HepG2 (cell line): ENCODE measurements around the gene BRMS1. TPM values are rescaled to one million over a fixed set of nuclear protein-coding genes. Genes with fewer than 3 reads are reported as not detected.
A peak's percentile ranks its signal among the peaks of the same experiment; 100 is the strongest.

Experiments used
- CBX2 ChIP-seq, 2 experiments: fragments of 200-600 bp in 1 of 2; sonication (generic); formaldehyde crosslinking in 1 of 2; IDR thresholded peaks; 2 replicates each; pipeline versions ENCODE4 v1.7.0 to v1.8.1; 2018 to 2022; ENCODE audit warnings: low read depth in 2 of 2, low read length in 1 of 2, mild to moderate bottlenecking in 1 of 2, missing genetic modification reagents in 1 of 2
- ELF3 ChIP-seq: IDR thresholded peaks from 2 replicates; pipeline ENCODE4 v1.6.1; 2016; ENCODE audit warnings: missing genetic modification reagents, missing compliant biosample characterization
- HES4 ChIP-seq: sonication (generic); formaldehyde crosslinking; IDR thresholded peaks from 2 replicates; pipeline ENCODE4 v1.9.0; 2021; ENCODE audit warnings: mild to moderate bottlenecking, missing genetic modification reagents, borderline replicate concordance
- HNRNPLL ChIP-seq: fragments of 200-400 bp; formaldehyde crosslinking; IDR thresholded peaks from 2 replicates; pipeline ENCODE4 v1.6.1; 2017; ENCODE audit warnings: mild to moderate bottlenecking, low read depth, low read length; ENCODE audit not compliant: poor library complexity, severe bottlenecking
- HOXA3 ChIP-seq: sonication (generic); formaldehyde crosslinking; IDR thresholded peaks from 2 replicates; pipeline ENCODE4 v1.5.0; 2020; ENCODE audit warnings: missing genetic modification reagents
- IRF2 ChIP-seq: IDR thresholded peaks from 2 replicates; pipeline ENCODE4 v1.6.1; 2018; ENCODE audit warnings: missing genetic modification reagents, missing compliant biosample characterization
- JUNB ChIP-seq: sonication (generic); formaldehyde crosslinking; IDR thresholded peaks from 2 replicates; pipeline ENCODE4 v1.8.0; 2022; ENCODE audit warnings: missing genetic modification reagents, mild to moderate bottlenecking, borderline replicate concordance
- KLF13 ChIP-seq: sonication (generic); formaldehyde crosslinking; IDR thresholded peaks from 2 replicates; pipeline ENCODE4 v1.4.0; 2020; ENCODE audit warnings: mild to moderate bottlenecking, missing genetic modification reagents
- MIER2 ChIP-seq: IDR thresholded peaks from 2 replicates; pipeline ENCODE4 v1.6.1; 2016; ENCODE audit warnings: missing biosample characterization, missing genetic modification reagents
- NCOR1 ChIP-seq: fragments of 200-600 bp; sonication (generic); IDR thresholded peaks from 2 replicates; pipeline ENCODE4 v1.7.0; 2017; ENCODE audit warnings: antibody characterized with exemption, low read length, borderline replicate concordance
- REL ChIP-seq: sonication (generic); formaldehyde crosslinking; conservative IDR thresholded peaks from 2 replicates; pipeline ENCODE4 v1.8.0; 2022; ENCODE audit warnings: mild to moderate bottlenecking, missing genetic modification reagents, moderate library complexity
- RELA ChIP-seq: sonication (generic); formaldehyde crosslinking; IDR thresholded peaks from 2 replicates; pipeline ENCODE4 v1.4.0; 2020; ENCODE audit warnings: missing genetic modification reagents
- TCF12 ChIP-seq, 2 experiments: fragments of 450-650 bp in 1 of 2; sonication (generic) in 1 of 2; formaldehyde crosslinking in 1 of 2; IDR thresholded peaks; 2 replicates each; pipeline versions ENCODE4 v1.6.1 to v1.8.0; 2017 to 2022; ENCODE audit warnings: antibody characterized with exemption in 1 of 2, mild to moderate bottlenecking in 1 of 2, missing genetic modification reagents in 1 of 2, moderate library complexity in 1 of 2
- ZC3H4 ChIP-seq: sonication (generic); formaldehyde crosslinking; IDR thresholded peaks from 2 replicates; pipeline ENCODE4 v1.4.0; 2020; ENCODE audit warnings: missing genetic modification reagents, borderline replicate concordance
- ZNF10 ChIP-seq: sonication (generic); formaldehyde crosslinking; IDR thresholded peaks from 2 replicates; pipeline ENCODE4 v1.4.0; 2020; ENCODE audit warnings: mild to moderate bottlenecking, low read depth, missing genetic modification reagents, borderline replicate concordance
- ZNF224 ChIP-seq: sonication (generic); formaldehyde crosslinking; IDR thresholded peaks from 2 replicates; pipeline ENCODE4 v1.5.0; 2020; ENCODE audit warnings: mild to moderate bottlenecking, missing genetic modification reagents
- ZNF251 ChIP-seq: sonication (generic); formaldehyde crosslinking; IDR thresholded peaks from 2 replicates; pipeline ENCODE4 v1.9.0; 2021; ENCODE audit warnings: mild to moderate bottlenecking, missing genetic modification reagents
- ZNF256 ChIP-seq: sonication (generic); formaldehyde crosslinking; conservative IDR thresholded peaks from 2 replicates; pipeline ENCODE4 v1.4.0; 2020; ENCODE audit warnings: missing genetic modification reagents
- ZNF382 ChIP-seq: sonication (generic); formaldehyde crosslinking; IDR thresholded peaks from 2 replicates; pipeline ENCODE4 v1.5.0; 2020; ENCODE audit warnings: missing genetic modification reagents, mild to moderate bottlenecking, borderline replicate concordance
- ZNF383 ChIP-seq: sonication (generic); formaldehyde crosslinking; IDR thresholded peaks from 2 replicates; pipeline ENCODE4 v1.4.0; 2020; ENCODE audit warnings: missing genetic modification reagents, mild to moderate bottlenecking, borderline replicate concordance
- ZNF713 ChIP-seq: sonication (generic); formaldehyde crosslinking; IDR thresholded peaks from 2 replicates; pipeline ENCODE4 v1.4.0; 2020; ENCODE audit warnings: mild to moderate bottlenecking, missing genetic modification reagents
- ZNF775 ChIP-seq: sonication (generic); formaldehyde crosslinking; IDR thresholded peaks from 2 replicates; pipeline ENCODE4 v1.4.0; 2020; ENCODE audit warnings: missing genetic modification reagents, mild to moderate bottlenecking, moderate library complexity, borderline replicate concordance
- ZNF782 ChIP-seq: sonication (generic); formaldehyde crosslinking; IDR thresholded peaks from 2 replicates; pipeline ENCODE4 v1.4.0; 2020; ENCODE audit warnings: missing genetic modification reagents, mild to moderate bottlenecking, borderline replicate concordance
- ZNF883 ChIP-seq: sonication (generic); formaldehyde crosslinking; IDR thresholded peaks from 2 replicates; pipeline ENCODE4 v1.5.1; 2020; ENCODE audit warnings: mild to moderate bottlenecking, missing genetic modification reagents; ENCODE audit errors: not compliant biosample characterization
- polyA plus RNA-seq, 8 experiments: library from polyadenylated mRNA; depleted of rRNA in 3 of 8; stranded (reverse) in 7 of 8; unstranded in 1 of 8; fragments of >200 nt; fragmentation: Illumina TruSeq in 4 of 8; extraction: Trizol in 4 of 8; gene quantifications; 2 replicates each; pipeline versions ENCODE4 v1.2.1 to v1.2.3, GENCODE V29; 2011 to 2016; ENCODE audit warnings: low read depth in 4 of 8, missing spikeins in 1 of 8, mixed read lengths in 1 of 8; ENCODE audit not compliant: insufficient read depth in 1 of 8
- total RNA-seq, 5 experiments: library from RNA; depleted of rRNA; stranded (reverse); fragments of >200 nt; fragmentation: Illumina TruSeq; extraction: Trizol; gene quantifications; 2 replicates each; pipeline ENCODE4 v1.2.3, GENCODE V29; 2016; ENCODE audit warnings: low read depth in 1 of 5
- TF ChIP-seq, protein P1 (sequence below): sonication (generic); formaldehyde crosslinking; IDR thresholded peaks from 2 replicates; pipeline ENCODE4 v1.5.0; 2020; ENCODE audit warnings: missing genetic modification reagents
- TF ChIP-seq, protein P2 (sequence below): sonication (generic); formaldehyde crosslinking; conservative IDR thresholded peaks from 2 replicates; pipeline ENCODE4 v1.4.0; 2020; ENCODE audit warnings: mild to moderate bottlenecking, missing genetic modification reagents, moderate library complexity

BRMS1 gene
- total and polyA plus RNA-seq, 2 of the 13 experiments (the other 11 are each of a cell fraction or from before 2014, with no cell fraction given) = 15.8 to 55.7 TPM

DNA sequence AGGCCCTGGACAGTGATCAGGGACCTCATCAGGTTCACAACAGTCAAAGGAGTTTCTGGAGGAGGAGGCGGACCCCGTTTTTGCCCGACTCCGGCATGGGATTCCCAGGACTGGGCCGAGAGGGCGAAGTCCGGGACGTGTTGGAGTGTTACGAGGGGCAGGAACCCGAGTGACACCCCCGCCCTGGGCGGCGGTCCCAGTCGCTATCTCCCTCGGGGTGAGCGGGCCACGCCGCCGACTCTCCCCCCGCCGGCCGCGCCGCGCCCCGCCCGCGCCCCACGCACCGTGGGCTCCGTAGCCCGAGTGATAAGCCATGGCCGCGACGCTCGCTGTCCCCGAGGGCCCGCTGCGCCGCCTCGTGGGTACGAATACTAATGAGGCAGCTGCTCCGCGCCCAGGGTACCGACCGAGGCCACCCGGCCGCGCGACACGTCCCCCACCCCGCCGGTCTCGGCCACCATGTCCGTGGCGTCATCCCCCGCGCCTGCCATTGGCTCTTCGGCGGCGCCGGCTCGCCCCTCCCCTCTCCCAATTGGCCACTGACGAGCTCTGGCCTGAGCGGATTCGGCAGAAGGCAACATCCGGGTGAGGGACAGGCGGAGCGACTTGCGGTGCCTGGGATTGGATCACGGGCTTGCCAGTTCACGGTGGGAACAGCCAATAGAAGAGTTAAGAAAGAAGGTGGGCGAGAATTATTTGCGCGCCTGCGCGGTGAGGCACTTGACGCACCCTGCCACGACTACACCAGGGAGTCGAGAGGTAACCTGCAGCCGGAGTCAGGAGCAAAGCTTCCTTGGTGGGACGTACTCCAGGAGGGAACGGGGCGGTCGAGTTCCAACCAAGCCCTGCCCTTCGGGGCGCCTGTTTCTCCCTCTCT, 56.0 kb downstream of the BRMS1 start, which contains the start of gene YIF1A (continued):
- TF ChIP-seq RELA (CRISPR knock-in tag) (no peak), JUNB (no peak), IRF2 (CRISPR knock-in tag) (no peak; the same call in 1 of the 2 replicates), ELF3 (CRISPR knock-in tag) (peak; percentile 37; the same call in 1 of the 2 replicates), CBX2 (IDR thresholded peaks at IDR 0.05; ENCODE audit: low read depth, low read length) (no peak), CBX2 (CRISPR knock-in tag; IDR thresholded peaks at IDR 0.05; ENCODE audit: low read depth) (no peak; the same call in 1 of the 2 replicates), ZNF10 (CRISPR knock-in tag) (no peak), ZNF713 (CRISPR knock-in tag) (no peak), ZNF382 (no peak), ZNF383 (no peak), TCF12 (IDR thresholded peaks at IDR 0.05) (no peak), TCF12 (CRISPR knock-in tag; IDR thresholded peaks at IDR 0.05) (no peak), ZNF256 (0 out of 2 replicates have a peak, but pooled peaks have one; percentile 12), HOXA3 (CRISPR knock-in tag) (peak; percentile 93), REL (CRISPR knock-in tag) (no peak; the same call in 1 of the 2 replicates), KLF13 (no peak), ZNF883 (no peak), ZNF251 (no peak), MIER2 (no peak), NCOR1 (no peak), HNRNPLL (peak; percentile 26), ZNF782 (CRISPR knock-in tag) (no peak), ZC3H4 (CRISPR knock-in tag) (no peak), ZNF775 (no peak), HES4 (CRISPR knock-in tag) (no peak; the same call in 1 of the 2 replicates), ZNF224 (CRISPR knock-in tag) (no peak)
- TF ChIP-seq, protein P1, sequence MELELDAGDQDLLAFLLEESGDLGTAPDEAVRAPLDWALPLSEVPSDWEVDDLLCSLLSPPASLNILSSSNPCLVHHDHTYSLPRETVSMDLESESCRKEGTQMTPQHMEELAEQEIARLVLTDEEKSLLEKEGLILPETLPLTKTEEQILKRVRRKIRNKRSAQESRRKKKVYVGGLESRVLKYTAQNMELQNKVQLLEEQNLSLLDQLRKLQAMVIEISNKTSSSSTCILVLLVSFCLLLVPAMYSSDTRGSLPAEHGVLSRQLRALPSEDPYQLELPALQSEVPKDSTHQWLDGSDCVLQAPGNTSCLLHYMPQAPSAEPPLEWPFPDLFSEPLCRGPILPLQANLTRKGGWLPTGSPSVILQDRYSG (CRISPR knock-in tag) = no peak
- TF ChIP-seq, protein P2, sequence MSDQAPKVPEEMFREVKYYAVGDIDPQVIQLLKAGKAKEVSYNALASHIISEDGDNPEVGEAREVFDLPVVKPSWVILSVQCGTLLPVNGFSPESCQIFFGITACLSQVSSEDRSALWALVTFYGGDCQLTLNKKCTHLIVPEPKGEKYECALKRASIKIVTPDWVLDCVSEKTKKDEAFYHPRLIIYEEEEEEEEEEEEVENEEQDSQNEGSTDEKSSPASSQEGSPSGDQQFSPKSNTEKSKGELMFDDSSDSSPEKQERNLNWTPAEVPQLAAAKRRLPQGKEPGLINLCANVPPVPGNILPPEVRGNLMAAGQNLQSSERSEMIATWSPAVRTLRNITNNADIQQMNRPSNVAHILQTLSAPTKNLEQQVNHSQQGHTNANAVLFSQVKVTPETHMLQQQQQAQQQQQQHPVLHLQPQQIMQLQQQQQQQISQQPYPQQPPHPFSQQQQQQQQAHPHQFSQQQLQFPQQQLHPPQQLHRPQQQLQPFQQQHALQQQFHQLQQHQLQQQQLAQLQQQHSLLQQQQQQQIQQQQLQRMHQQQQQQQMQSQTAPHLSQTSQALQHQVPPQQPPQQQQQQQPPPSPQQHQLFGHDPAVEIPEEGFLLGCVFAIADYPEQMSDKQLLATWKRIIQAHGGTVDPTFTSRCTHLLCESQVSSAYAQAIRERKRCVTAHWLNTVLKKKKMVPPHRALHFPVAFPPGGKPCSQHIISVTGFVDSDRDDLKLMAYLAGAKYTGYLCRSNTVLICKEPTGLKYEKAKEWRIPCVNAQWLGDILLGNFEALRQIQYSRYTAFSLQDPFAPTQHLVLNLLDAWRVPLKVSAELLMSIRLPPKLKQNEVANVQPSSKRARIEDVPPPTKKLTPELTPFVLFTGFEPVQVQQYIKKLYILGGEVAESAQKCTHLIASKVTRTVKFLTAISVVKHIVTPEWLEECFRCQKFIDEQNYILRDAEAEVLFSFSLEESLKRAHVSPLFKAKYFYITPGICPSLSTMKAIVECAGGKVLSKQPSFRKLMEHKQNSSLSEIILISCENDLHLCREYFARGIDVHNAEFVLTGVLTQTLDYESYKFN (CRISPR knock-in tag) = peak; percentile 30; the same call in 1 of the 2 replicates
